Thyroid gland (tissue), 4 donors: ENCODE measurements around the gene PLSCR2.

ENCODE experiments used
- POLR2A ChIP-seq, 2 donors: fragments of 450-650 bp; IDR thresholded peaks; one replicate each; pipeline ENCODE4 v1.6.1; 2017; ENCODE audit warnings: antibody characterized with exemption in 2 of 2, mild to moderate bottlenecking in 2 of 2, moderate library complexity in 1 of 2
- TF ChIP-seq, protein P1 (sequence below), 6 experiments: fragments of 200-600 bp in 3 of 6; fragments of 450-650 bp in 3 of 6; sonication (generic) in 3 of 6; IDR thresholded peaks; one replicate each; pipeline ENCODE4 v1.5.1; 2016 to 2019; ENCODE audit warnings: antibody characterized with exemption in 6 of 6, mild to moderate bottlenecking in 2 of 6, inconsistent platforms in 1 of 6, moderate library complexity in 1 of 6

DNA sequence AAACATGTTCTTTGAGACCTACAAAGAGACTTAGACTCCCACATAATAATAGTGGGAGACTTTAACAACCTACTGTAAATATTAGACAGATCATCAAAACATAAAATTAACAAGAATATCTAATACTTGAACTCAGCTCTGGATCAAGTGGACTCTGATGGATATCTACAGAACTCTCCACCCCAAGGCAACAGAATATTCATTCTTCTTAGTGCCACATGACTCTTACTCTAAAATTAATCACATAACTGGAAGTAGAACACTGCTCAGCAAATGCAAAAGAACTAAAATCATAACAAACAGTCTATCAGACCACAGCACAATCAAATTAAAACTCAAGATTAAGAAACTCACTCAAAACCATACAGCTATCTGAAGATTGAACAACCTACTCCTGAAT, 15.9 kb upstream of the PLSCR2 start:
- TF ChIP-seq, protein P1, sequence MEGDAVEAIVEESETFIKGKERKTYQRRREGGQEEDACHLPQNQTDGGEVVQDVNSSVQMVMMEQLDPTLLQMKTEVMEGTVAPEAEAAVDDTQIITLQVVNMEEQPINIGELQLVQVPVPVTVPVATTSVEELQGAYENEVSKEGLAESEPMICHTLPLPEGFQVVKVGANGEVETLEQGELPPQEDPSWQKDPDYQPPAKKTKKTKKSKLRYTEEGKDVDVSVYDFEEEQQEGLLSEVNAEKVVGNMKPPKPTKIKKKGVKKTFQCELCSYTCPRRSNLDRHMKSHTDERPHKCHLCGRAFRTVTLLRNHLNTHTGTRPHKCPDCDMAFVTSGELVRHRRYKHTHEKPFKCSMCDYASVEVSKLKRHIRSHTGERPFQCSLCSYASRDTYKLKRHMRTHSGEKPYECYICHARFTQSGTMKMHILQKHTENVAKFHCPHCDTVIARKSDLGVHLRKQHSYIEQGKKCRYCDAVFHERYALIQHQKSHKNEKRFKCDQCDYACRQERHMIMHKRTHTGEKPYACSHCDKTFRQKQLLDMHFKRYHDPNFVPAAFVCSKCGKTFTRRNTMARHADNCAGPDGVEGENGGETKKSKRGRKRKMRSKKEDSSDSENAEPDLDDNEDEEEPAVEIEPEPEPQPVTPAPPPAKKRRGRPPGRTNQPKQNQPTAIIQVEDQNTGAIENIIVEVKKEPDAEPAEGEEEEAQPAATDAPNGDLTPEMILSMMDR (IDR thresholded peaks at IDR 0.05): no peak
- no peak for TF ChIP-seq POLR2A (IDR thresholded peaks at IDR 0.05)
